Upper lobe of left lung (tissue), 4 donors: ENCODE data around the gene C1QTNF3.

Experiments
- CTCF ChIP-seq, 6 experiments: fragments of 450-650 bp in 4 of 6; fragments of 200-600 bp in 2 of 6; sonication (generic) in 2 of 6; IDR thresholded peaks; one replicate each; pipeline ENCODE4 v1.5.1; 2016 to 2019; ENCODE audit warnings: antibody characterized with exemption in 6 of 6
- POLR2A ChIP-seq, 4 donors: fragments of 450-650 bp; IDR thresholded peaks; one replicate each; pipeline ENCODE4 v1.5.1; 2016 to 2017; ENCODE audit warnings: antibody characterized with exemption in 4 of 4, mild to moderate bottlenecking in 2 of 4
- POLR2AphosphoS5 ChIP-seq, 2 donors: sonication (generic); formaldehyde crosslinking; IDR thresholded peaks; one replicate each; pipeline ENCODE4 v1.5.1; 2017; ENCODE audit warnings: antibody characterized with exemption in 2 of 2

GRCh38 chr5:34045996-34046395, 3.0 kb upstream of the C1QTNF3 start:
- TF ChIP-seq CTCF (IDR thresholded peaks at IDR 0.05) (no peak), POLR2A (IDR thresholded peaks at IDR 0.05) (no peak), POLR2AphosphoS5 (IDR thresholded peaks at IDR 0.05) (no peak)
